ENCODE data around the gene THRA. TPM values are rescaled to one million over a fixed set of nuclear protein-coding genes. Genes with fewer than 3 reads are reported as not detected.
A peak's percentile ranks its signal among the peaks of the same experiment; 100 is the strongest.

THRA gene
- total and polyA plus RNA-seq, 2 donors (not counting 3 experiments of a cell fraction or from before 2014, with no cell fraction given): 17.4 to 29.6 TPM

Small RNAs within 50 kb of the gene (microRNA-seq; reads per million reads assigned to microRNA genes)
- not detected for gene MIR6884 (ENCODE audit: borderline number of aligned reads, borderline replicate concordance)

Small RNAs within 50 kb of the gene (small RNA-seq; reads per million reads assigned to genes)
- gene SNORD124 (ENCODE audit: insufficient read depth, insufficient read length, low read depth, low replicate concordance): 3,714 reads per million, percentile 100 among the genes with 10 or more reads in this experiment

Other genes with a start within 250 kb of the THRA start
- not detected in 2 replicates for gene IKZF3, start 198.7 kb upstream of the THRA start, total RNA-seq
- not detected in 2 replicates for gene IKZF3, start 198.7 kb upstream of the THRA start, polyA plus RNA-seq
- gene ZPBP2, start 194.8 kb upstream of the THRA start, total RNA-seq: not detected in 2 replicates
- not detected in 2 replicates for gene ZPBP2, start 194.8 kb upstream of the THRA start, polyA plus RNA-seq
- gene GSDMB, start 144.3 kb upstream of the THRA start, total RNA-seq: 11.0 and 11.6 TPM in 2 replicates
- 5.0 and 5.4 TPM in 2 replicates for gene GSDMB, start 144.3 kb upstream of the THRA start, polyA plus RNA-seq
- gene ORMDL3, start 135.4 kb upstream of the THRA start, total RNA-seq: 26.7 and 29.8 TPM in 2 replicates
- gene ORMDL3, start 135.4 kb upstream of the THRA start, polyA plus RNA-seq: 49.8 and 53.4 TPM in 2 replicates
- not detected in 2 replicates for gene LRRC3C, start 135.2 kb upstream of the THRA start, total RNA-seq
- gene LRRC3C, start 135.2 kb upstream of the THRA start, polyA plus RNA-seq: not detected in 2 replicates
- not detected in 2 replicates for gene GSDMA, start 100.0 kb upstream of the THRA start, total RNA-seq
- not detected in 2 replicates for gene GSDMA, start 100.0 kb upstream of the THRA start, polyA plus RNA-seq
- gene PSMD3, start 82.2 kb upstream of the THRA start, total RNA-seq: 136 and 142 TPM in 2 replicates
- gene PSMD3, start 82.2 kb upstream of the THRA start, polyA plus RNA-seq: 117 and 120 TPM in 2 replicates
- gene CSF3, start 47.5 kb upstream of the THRA start, total RNA-seq: 2.4 and 2.9 TPM in 2 replicates
- gene CSF3, start 47.5 kb upstream of the THRA start, polyA plus RNA-seq: 0.80 and 1.0 TPM in 2 replicates
- gene MED24, start 8.6 kb upstream of the THRA start, total RNA-seq: 120 and 124 TPM in 2 replicates
- 120 and 122 TPM in 2 replicates for gene MED24, start 8.6 kb upstream of the THRA start, polyA plus RNA-seq
- 5.2 and 6.1 TPM in 2 replicates for gene NR1D1, start 37.6 kb downstream of the THRA start, total RNA-seq
- 2.3 and 2.5 TPM in 2 replicates for gene NR1D1, start 37.6 kb downstream of the THRA start, polyA plus RNA-seq
- gene MSL1, start 59.0 kb downstream of the THRA start, total RNA-seq: 90.8 and 95.0 TPM in 2 replicates
- 27.7 and 30.9 TPM in 2 replicates for gene MSL1, start 59.0 kb downstream of the THRA start, polyA plus RNA-seq
- 91.2 and 107 TPM in 2 replicates for gene CASC3, start 77.6 kb downstream of the THRA start, total RNA-seq
- gene CASC3, start 77.6 kb downstream of the THRA start, polyA plus RNA-seq: 59.9 and 64.1 TPM in 2 replicates
- 11.8 and 13.4 TPM in 2 replicates for gene RAPGEFL1, start 114.5 kb downstream of the THRA start, total RNA-seq
- 8.6 and 9.2 TPM in 2 replicates for gene RAPGEFL1, start 114.5 kb downstream of the THRA start, polyA plus RNA-seq
- gene WIPF2, start 156.3 kb downstream of the THRA start, total RNA-seq: 29.0 and 30.4 TPM in 2 replicates
- 8.4 and 10.4 TPM in 2 replicates for gene WIPF2, start 156.3 kb downstream of the THRA start, polyA plus RNA-seq
- gene CDC6, start 224.9 kb downstream of the THRA start, total RNA-seq: 49.9 and 55.2 TPM in 2 replicates
- gene CDC6, start 224.9 kb downstream of the THRA start, polyA plus RNA-seq: 13.4 and 15.5 TPM in 2 replicates
- gene RARA, start 246.2 kb downstream of the THRA start, total RNA-seq: 37.8 and 43.4 TPM in 2 replicates
- 11.2 and 11.9 TPM in 2 replicates for gene RARA, start 246.2 kb downstream of the THRA start, polyA plus RNA-seq

All from endothelial cell of umbilical vein (primary cell).